KOPT-K1 (cell line): ENCODE measurements around the gene CPA5.

ENCODE experiments used
- H3K27ac ChIP-seq: fragments of 200-600 bp; sonication (generic); 2 replicates; pipeline ENCODE4 v1.5.1; 2016; ENCODE audit warnings: antibody characterized with exemption, mild to moderate bottlenecking, low read depth, low read length; ENCODE audit not compliant: poor library complexity, severe bottlenecking
- H3K36me3 ChIP-seq: fragments of 200-600 bp; sonication (generic); 2 replicates; pipeline ENCODE4 v1.5.1; 2017; ENCODE audit warnings: antibody characterized with exemption, mild to moderate bottlenecking, low read length, moderate library complexity; ENCODE audit not compliant: insufficient read depth
- H3K9me3 ChIP-seq: fragments of 200-600 bp; sonication (generic); 2 replicates; pipeline ENCODE4 v1.5.1; 2017; ENCODE audit warnings: antibody characterized with exemption, low read length, mild to moderate bottlenecking; ENCODE audit not compliant: insufficient read depth, poor library complexity, severe bottlenecking

Gene CPA5

DNA sequence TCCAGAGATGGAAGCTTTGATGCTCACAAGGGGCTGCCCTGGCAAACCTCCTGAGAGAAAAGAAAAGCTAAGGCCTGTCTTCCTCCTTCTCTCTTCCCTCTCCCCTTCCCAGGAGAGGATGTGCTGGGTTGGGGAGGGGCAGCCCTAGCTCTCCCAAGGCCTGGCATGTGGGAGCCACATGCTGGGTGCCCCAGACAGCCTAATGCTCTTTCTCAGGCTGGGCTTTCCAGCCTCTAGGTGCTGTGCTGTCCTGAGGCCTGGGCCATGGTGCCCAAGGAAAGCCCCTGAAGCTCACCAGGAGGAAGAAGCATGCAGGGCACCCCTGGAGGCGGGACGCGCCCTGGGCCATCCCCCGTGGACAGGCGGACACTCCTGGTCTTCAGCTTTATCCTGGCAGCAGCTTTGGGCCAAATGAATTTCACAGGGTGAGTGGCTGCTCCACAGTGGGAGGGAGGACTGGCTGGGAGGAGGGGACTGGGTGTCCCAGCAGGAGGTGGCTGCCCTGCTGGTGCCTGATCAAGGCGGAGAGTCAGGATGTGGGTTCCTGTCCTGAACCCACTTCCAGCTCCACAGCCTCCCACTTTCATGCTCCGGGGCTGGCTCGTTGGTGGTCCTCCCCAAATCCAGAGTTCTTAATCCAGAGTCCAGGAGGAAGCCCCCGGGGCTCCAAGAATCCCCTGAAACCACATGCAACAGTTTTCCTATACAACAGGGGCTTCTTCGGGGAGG lies 1.7 kb downstream of the CPA5 start:
- no peak overlapping the region for H3K27ac ChIP-seq
- no peaks in the 10 kb centered on the region for H3K9me3 ChIP-seq
- H3K36me3 ChIP-seq: no peaks in the 10 kb centered on the region

DNA sequence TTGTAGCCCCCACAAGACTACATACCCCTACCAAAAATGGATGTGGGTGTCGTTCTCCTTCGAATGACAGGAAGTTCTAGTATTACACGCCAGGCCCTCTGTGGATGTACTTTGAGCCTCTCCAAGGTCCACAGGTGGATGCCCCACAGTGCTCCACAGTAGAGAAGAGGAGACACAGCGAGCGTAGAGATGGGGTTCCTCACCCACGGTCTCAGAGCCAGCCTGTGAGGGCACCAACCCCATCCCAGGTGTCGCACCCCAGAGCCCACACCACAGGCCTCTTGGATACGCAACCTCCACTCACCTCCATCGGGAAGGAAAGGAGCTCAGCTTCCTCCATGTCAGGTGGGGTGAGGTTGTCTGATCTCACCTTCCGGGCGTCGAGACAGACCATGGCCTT lies 2.3 kb downstream of the CPA5 start:
- Histone ChIP-seq H3K36me3 (no peaks in the 10 kb centered on the region), H3K9me3 (no peaks in the 10 kb centered on the region), H3K27ac (no peak overlapping the region)

GRCh38 chr7:130349911-130350782 lies 5.5 kb downstream of the CPA5 start:
- H3K36me3 ChIP-seq: no peaks in the 10 kb centered on the region
- H3K27ac ChIP-seq: no peak overlapping the region
- no peaks in the 10 kb centered on the region for H3K9me3 ChIP-seq

- no peaks in the 10 kb centered on the region for H3K9me3 ChIP-seq
- no peaks in the 10 kb centered on the region for H3K36me3 ChIP-seq
- H3K27ac ChIP-seq: no peak overlapping the region
Observed at GRCh38 chr7:130350945-130351790, 6.6 kb downstream of the CPA5 start.

- no peak overlapping the region for H3K27ac ChIP-seq
- H3K36me3 ChIP-seq: no peaks in the 10 kb centered on the region
- H3K9me3 ChIP-seq: no peaks in the 10 kb centered on the region
Observed at GRCh38 chr7:130351791-130352090, 7.1 kb downstream of the CPA5 start.

DNA sequence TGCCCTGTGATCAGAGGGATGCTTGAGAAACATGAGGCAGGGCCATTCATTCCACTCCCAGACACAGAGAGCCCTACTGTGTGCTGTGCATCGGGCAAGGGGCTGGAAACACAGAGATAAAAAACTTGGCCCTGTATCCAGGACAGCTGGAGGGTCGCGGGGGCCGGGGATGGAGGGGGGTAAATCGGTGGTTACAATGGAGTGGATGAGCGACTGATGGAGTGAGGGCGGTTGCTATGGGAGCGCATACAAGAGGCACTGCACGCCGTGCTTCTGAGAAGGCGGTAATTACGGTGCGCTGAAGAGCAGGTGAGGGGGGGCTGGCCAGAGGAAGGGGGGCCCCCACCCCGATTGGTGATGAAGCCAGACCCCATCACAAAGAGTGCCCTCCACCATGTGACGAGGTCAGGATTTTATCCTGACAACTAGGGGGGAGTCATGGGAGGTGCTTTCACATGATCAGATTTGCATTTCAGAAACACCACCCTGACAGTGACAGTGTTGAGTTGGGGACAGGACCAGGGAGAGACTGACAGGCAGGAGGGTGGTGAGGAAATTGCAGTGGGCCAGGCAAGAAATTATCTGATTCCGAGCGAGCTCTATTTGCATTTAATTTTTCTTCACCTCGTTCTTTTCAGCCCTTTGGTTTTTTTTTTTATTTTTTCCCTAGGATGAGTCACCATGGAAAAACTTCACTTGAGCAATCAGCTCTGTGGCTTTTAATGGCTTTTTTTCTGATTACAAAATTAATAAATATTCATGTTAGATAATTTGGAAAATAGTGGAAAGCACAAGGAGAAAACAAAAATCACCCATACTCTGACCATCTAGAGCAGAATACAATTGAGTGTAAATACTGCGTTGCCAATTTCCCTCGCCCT lies 7.8 kb downstream of the CPA5 start:
- Histone ChIP-seq H3K9me3 (no peaks in the 10 kb centered on the region), H3K27ac (no peak overlapping the region), H3K36me3 (no peaks in the 10 kb centered on the region)

- no peaks in the 10 kb centered on the region for H3K36me3 ChIP-seq
- no peaks in the 10 kb centered on the region for H3K9me3 ChIP-seq
- H3K27ac ChIP-seq: no peak overlapping the region
Observed at GRCh38 chr7:130353196-130353595, 8.6 kb downstream of the CPA5 start.

DNA sequence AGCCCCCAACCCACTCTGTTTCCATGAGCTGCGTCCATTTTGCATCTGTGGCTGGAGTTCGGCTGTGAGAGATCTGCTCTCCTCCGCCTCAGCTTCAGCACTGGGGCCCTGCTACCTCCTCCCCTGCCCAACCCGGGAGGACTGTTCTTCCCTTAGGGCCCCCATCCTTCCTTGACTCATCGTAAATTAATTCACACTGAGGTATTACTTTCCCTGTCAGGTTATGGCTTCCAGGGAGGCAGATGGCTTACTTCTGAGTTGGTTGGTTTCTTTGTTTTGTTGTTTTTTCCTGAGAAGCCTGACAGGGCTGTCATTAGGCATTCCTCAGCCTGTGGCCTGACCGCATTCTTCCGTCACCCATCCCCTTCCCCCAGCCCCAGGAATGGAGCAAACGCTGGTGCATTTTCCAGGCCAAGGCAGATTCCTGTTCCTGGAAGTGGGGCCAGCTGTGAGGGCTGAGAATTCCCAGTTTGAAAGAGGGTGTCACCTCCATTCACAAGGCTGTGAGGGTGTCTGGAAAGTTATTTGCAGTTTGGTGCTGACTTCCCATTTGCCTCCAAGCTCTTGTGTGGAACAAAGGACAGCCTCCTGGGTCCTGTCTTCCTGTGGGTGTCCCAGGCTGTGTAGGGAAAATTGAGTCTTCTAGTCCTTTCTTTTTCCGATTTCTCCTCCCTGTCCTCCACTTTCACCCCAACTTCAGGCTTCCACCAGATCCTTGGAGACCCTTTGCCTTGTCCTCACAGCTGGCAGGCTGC lies 11.7 kb downstream of the CPA5 start:
- Histone ChIP-seq H3K9me3 (peaks cover 17% of the 10 kb centered on the region), H3K36me3 (no peaks in the 10 kb centered on the region), H3K27ac (no peak overlapping the region)

- H3K36me3 ChIP-seq: no peaks in the 10 kb centered on the region
- peaks cover 17% of the 10 kb centered on the region for H3K9me3 ChIP-seq
- H3K27ac ChIP-seq: no peak overlapping the region
Observed at GRCh38 chr7:130356876-130357611, 12.4 kb downstream of the CPA5 start.

DNA sequence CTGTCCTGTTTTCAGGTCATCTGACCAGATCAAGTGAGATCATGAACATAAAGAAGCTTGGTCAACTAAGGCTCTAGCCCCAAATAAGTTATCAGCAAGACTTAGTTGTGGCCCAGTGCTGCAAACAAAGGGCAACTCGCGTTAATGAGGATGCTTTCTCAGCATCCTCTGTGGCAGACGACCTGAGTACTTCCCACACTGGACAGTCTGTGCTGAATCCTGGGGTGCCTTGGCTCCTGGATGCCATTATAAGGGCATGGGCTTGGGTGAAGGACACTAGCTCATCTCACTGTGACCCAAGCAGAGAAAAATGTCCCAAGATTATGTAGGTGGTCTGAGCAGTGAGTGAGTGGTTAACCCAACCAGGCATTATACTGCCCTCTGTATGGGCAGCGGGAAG lies 13.9 kb downstream of the CPA5 start:
- Histone ChIP-seq H3K9me3 (peaks cover 17% of the 10 kb centered on the region), H3K36me3 (no peaks in the 10 kb centered on the region), H3K27ac (no peak overlapping the region)

- no peaks in the 10 kb centered on the region for H3K36me3 ChIP-seq
- H3K27ac ChIP-seq: no peak overlapping the region
- peaks cover 17% of the 10 kb centered on the region for H3K9me3 ChIP-seq
Observed at GRCh38 chr7:130359276-130359857, 14.8 kb downstream of the CPA5 start.

DNA sequence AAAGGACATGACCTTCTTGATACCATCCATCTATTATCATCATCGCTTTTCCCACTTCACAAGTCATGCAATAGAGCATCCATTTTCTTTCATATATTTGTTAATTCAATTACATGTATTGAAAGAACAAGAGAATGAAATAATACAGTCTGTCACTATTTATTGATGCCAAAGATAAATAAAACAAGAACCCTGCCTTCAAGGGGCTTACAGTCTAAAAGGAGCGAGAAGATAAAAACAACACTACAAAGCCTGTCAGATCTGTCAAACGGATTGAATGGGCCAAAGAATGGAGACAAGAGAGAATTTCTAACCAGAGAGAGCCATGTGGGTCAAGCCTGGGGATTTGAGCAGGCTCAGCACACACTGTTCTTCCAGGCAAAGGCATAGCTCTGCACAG lies 15.9 kb downstream of the CPA5 start:
- H3K27ac ChIP-seq: no peak overlapping the region
- peaks cover 17% of the 10 kb centered on the region for H3K9me3 ChIP-seq
- H3K36me3 ChIP-seq: no peaks in the 10 kb centered on the region

DNA sequence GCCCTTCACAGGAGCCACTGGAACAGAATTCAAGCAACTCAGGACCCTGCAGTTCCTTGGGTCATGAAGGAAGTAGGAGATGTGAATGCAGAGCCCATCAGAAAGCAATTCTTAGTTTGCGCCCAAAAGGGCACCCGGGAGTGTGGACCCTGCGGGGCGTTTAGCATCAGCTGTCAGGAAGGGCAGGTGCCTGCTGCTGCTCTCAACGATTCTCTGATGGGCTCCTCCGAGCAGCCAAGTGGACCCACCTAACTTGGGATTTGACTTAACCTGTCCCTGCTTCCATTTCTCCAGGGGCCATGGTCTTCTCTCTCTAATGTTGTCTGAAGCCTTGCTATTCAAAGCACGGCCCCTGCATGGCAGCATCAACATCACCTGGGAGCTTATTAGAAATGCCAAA lies 17.1 kb downstream of the CPA5 start:
- Histone ChIP-seq H3K9me3 (peaks cover 17% of the 10 kb centered on the region), H3K27ac (no peak overlapping the region), H3K36me3 (no peaks in the 10 kb centered on the region)
